Stimulated activated naive CD8-positive, alpha-beta T cell treated with anti-CD3 and anti-CD28 coated beads, Interleukin-15, Interleukin-2, amounts not matched to agents 100 U/mL and 50 U/mL, for 24 hours (primary cell): ENCODE measurements around the gene ELF4.

Experiments
- ATAC-seq: fragments of 150-1000 bp; cut with Tn5 transposase; one replicate; pipeline ENCODE4 v1.10.0; 2021
- DNase-seq: peaks from one replicate; pipeline ENCODE4 v3.0.0; 2021

ELF4 gene

GRCh38 chrX:130047416-130047815 lies 62.9 kb downstream of the ELF4 start:
- DNase-seq (no peak), ATAC-seq (no peak)

- ATAC-seq, result no peak
- no peak for DNase-seq
These were observed 70.5 kb downstream of the ELF4 start for GRCh38 chrX:130039847-130040246.

- DNase-seq, result no peak
- ATAC-seq, result no peak
These were observed 76.1 kb downstream of the ELF4 start for GRCh38 chrX:130034178-130034577.

GRCh38 chrX:130032552-130032951 lies 77.7 kb downstream of the ELF4 start:
- ATAC-seq, result no peak
- no peak for DNase-seq

- ATAC-seq, result no peak
- no peak for DNase-seq
These were observed 79.5 kb downstream of the ELF4 start for GRCh38 chrX:130030826-130031225.

- ATAC-seq, result no peak
These were observed 82.1 kb downstream of the ELF4 start for GRCh38 chrX:130028196-130028595.

GRCh38 chrX:130027569-130027968 lies 82.7 kb downstream of the ELF4 start:
- no peak for ATAC-seq

More at GRCh38 chrX:130028196-130028595, 82.1 kb downstream of the ELF4 start:
- peak; percentile 53 for DNase-seq

GRCh38 chrX:130025256-130025655 lies 85.0 kb downstream of the ELF4 start:
- ATAC-seq, result no peak
- DNase-seq, result no peak

More at GRCh38 chrX:130027569-130027968, 82.7 kb downstream of the ELF4 start:
- no peak for DNase-seq

GRCh38 chrX:130024127-130024526 lies 86.2 kb downstream of the ELF4 start:
- ATAC-seq (peak; percentile 93), DNase-seq (peak; percentile 73)

GRCh38 chrX:130020661-130021324 lies 89.5 kb downstream of the ELF4 start:
- DNase-seq, result no peak
- no peak for ATAC-seq

- ATAC-seq, result no peak
These were observed 92.2 kb downstream of the ELF4 start for GRCh38 chrX:130018143-130018542.

GRCh38 chrX:130015181-130015580 lies 95.1 kb downstream of the ELF4 start:
- no peak for ATAC-seq
- DNase-seq, result no peak

More at GRCh38 chrX:130018143-130018542, 92.2 kb downstream of the ELF4 start:
- DNase-seq, result no peak
